ENCODE results near the gene TMPRSS9.
A peak's percentile ranks its signal among the peaks of the same experiment; 100 is the strongest.

The TMPRSS9 gene

DNA sequence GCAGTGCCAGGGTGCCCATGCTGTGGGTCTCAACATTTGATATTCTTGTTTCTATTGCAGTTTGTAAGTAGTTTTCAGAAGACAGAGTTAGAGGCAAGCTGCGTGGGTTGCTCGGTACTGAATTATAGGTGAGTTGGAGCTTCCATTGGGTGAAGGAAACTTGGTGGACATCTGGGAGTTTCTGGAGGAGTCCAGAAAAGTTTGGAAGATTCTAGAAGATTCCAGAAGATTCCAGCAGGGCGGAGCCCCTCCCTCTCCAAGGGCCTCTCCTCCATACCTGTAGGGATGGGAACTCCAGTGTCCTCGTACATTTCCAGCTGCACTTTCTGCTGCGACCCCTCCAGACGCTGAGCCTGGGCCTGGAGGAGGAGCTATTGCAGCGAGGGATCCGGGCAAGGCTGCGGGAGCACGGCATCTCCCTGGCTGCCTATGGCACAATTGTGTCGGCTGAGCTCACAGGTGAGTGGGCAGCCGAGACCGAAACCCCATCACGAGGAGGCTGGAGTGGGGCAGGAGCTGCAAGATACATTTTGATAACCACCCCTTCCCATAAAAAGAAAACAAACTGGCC is 38.8 kb downstream of the TMPRSS9 start:
- DNase-seq (ENCODE audit: insufficient read length, low spot score) (no peak), FAIRE-seq (no peak)
- TF ChIP-seq POU2F2 (IDR thresholded peaks at IDR 0.05; ENCODE audit: low read depth, low read length) = no peak
- no peak for TF ChIP-seq TAF1 (IDR thresholded peaks at IDR 0.05; ENCODE audit: low read depth, low read length)
- TF ChIP-seq PAX5 (IDR thresholded peaks at IDR 0.05; ENCODE audit: insufficient read depth, low read length, severe bottlenecking) = no peak
- no peak for TF ChIP-seq POLR2AphosphoS5 (IDR thresholded peaks at IDR 0.05; ENCODE audit: low read depth, low read length)
- no peak for TF ChIP-seq POLR2A (IDR thresholded peaks at IDR 0.05; ENCODE audit: low read depth, low read length)
- TF ChIP-seq SPI1 (IDR thresholded peaks at IDR 0.05; ENCODE audit: low read depth, low read length) = no peak

DNA sequence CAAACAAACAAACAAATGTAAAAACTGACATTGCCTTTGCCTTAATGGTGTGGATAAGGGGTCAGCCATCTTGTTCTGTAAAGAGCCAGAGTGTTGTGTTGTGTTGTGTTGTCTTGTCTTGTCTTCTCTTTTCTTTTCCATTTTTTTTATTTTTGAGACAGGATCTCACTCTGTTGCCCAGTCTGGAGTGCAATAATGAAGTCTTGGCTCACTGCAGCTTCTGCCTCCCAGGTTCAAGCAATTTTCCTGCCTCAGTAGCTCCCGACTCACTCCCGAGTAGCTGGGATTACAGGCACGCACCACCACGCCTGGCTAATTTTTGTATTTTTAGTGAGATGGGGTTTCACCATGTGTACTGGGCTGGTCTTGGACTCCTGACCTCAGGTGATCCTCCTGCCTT is 39.5 kb downstream of the TMPRSS9 start:
- no peak for DNase-seq (ENCODE audit: insufficient read length, low spot score)
- no peak for FAIRE-seq

GRCh38 chr19:2408247-2408646 is 48.2 kb downstream of the TMPRSS9 start:
- DNase-seq (ENCODE audit: insufficient read length, low spot score) = no peak
- no peak for FAIRE-seq
- TF ChIP-seq POLR2AphosphoS5 (IDR thresholded peaks at IDR 0.05; ENCODE audit: low read depth, low read length) = no peak
- no peak for TF ChIP-seq POU2F2 (IDR thresholded peaks at IDR 0.05; ENCODE audit: low read depth, low read length)
- TF ChIP-seq TAF1 (IDR thresholded peaks at IDR 0.05; ENCODE audit: low read depth, low read length) = no peak
- no peak for TF ChIP-seq SPI1 (IDR thresholded peaks at IDR 0.05; ENCODE audit: low read depth, low read length)
- no peak for TF ChIP-seq POLR2A (IDR thresholded peaks at IDR 0.05; ENCODE audit: low read depth, low read length)
- TF ChIP-seq PAX5 (IDR thresholded peaks at IDR 0.05; ENCODE audit: insufficient read depth, low read length, severe bottlenecking) = no peak

More for the DNA sequence above, 39.5 kb downstream of the TMPRSS9 start:
- TF ChIP-seq POU2F2 (IDR thresholded peaks at IDR 0.05; ENCODE audit: low read depth, low read length) (no peak), SPI1 (IDR thresholded peaks at IDR 0.05; ENCODE audit: low read depth, low read length) (no peak), POLR2AphosphoS5 (IDR thresholded peaks at IDR 0.05; ENCODE audit: low read depth, low read length) (no peak), TAF1 (IDR thresholded peaks at IDR 0.05; ENCODE audit: low read depth, low read length) (no peak)

GRCh38 chr19:2409352-2409912 is 49.4 kb downstream of the TMPRSS9 start:
- no peak for DNase-seq (ENCODE audit: insufficient read length, low spot score)
- TF ChIP-seq PAX5 (IDR thresholded peaks at IDR 0.05; ENCODE audit: insufficient read depth, low read length, severe bottlenecking) = no peak
- no peak for TF ChIP-seq TAF1 (IDR thresholded peaks at IDR 0.05; ENCODE audit: low read depth, low read length)
- TF ChIP-seq POLR2A (IDR thresholded peaks at IDR 0.05; ENCODE audit: low read depth, low read length) = no peak
- TF ChIP-seq SPI1 (IDR thresholded peaks at IDR 0.05; ENCODE audit: low read depth, low read length) = no peak
- no peak for TF ChIP-seq POLR2AphosphoS5 (IDR thresholded peaks at IDR 0.05; ENCODE audit: low read depth, low read length)
- no peak for TF ChIP-seq POU2F2 (IDR thresholded peaks at IDR 0.05; ENCODE audit: low read depth, low read length)
- no peak for FAIRE-seq

- FAIRE-seq (no peak), DNase-seq (ENCODE audit: insufficient read length, low spot score) (no peak)
- TF ChIP-seq SPI1 (IDR thresholded peaks at IDR 0.05; ENCODE audit: low read depth, low read length) = no peak
- no peak for TF ChIP-seq TAF1 (IDR thresholded peaks at IDR 0.05; ENCODE audit: low read depth, low read length)
- no peak for TF ChIP-seq POLR2A (IDR thresholded peaks at IDR 0.05; ENCODE audit: low read depth, low read length)
- no peak for TF ChIP-seq PAX5 (IDR thresholded peaks at IDR 0.05; ENCODE audit: insufficient read depth, low read length, severe bottlenecking)
- no peak for TF ChIP-seq POU2F2 (IDR thresholded peaks at IDR 0.05; ENCODE audit: low read depth, low read length)
- no peak for TF ChIP-seq POLR2AphosphoS5 (IDR thresholded peaks at IDR 0.05; ENCODE audit: low read depth, low read length)
These were observed 50.0 kb downstream of the TMPRSS9 start for GRCh38 chr19:2410023-2410422.

DNA sequence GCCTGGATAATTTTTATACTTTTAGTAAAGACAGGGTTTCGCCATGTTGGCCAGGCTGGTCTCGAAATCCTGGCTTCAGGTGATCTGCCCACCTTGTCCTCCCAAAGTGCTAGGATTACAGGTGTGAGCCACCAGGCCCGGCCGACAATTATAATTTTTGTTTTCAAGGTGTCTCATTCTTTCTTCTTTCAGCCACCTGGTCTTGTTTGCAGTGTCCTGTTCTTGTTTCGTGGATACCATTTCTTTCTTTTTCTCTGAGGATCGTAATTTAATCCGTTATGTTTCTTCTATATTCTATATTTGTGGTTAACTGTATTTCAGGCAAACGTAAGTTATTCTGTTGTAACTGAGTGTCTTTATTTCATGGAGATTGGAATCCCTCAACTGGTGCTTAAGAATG is 51.6 kb downstream of the TMPRSS9 start:
- TF ChIP-seq POLR2A (IDR thresholded peaks at IDR 0.05; ENCODE audit: low read depth, low read length) = no peak
- TF ChIP-seq SPI1 (IDR thresholded peaks at IDR 0.05; ENCODE audit: low read depth, low read length) = no peak
- TF ChIP-seq POU2F2 (IDR thresholded peaks at IDR 0.05; ENCODE audit: low read depth, low read length) = no peak
- TF ChIP-seq POLR2AphosphoS5 (IDR thresholded peaks at IDR 0.05; ENCODE audit: low read depth, low read length) = no peak
- TF ChIP-seq PAX5 (IDR thresholded peaks at IDR 0.05; ENCODE audit: insufficient read depth, low read length, severe bottlenecking) = no peak
- no peak for TF ChIP-seq TAF1 (IDR thresholded peaks at IDR 0.05; ENCODE audit: low read depth, low read length)
- FAIRE-seq (no peak), DNase-seq (ENCODE audit: insufficient read length, low spot score) (no peak)

- TF ChIP-seq SPI1 (IDR thresholded peaks at IDR 0.05; ENCODE audit: low read depth, low read length) (no peak), POLR2AphosphoS5 (IDR thresholded peaks at IDR 0.05; ENCODE audit: low read depth, low read length) (no peak), TAF1 (IDR thresholded peaks at IDR 0.05; ENCODE audit: low read depth, low read length) (no peak), POU2F2 (IDR thresholded peaks at IDR 0.05; ENCODE audit: low read depth, low read length) (no peak), POLR2A (IDR thresholded peaks at IDR 0.05; ENCODE audit: low read depth, low read length) (no peak), PAX5 (IDR thresholded peaks at IDR 0.05; ENCODE audit: insufficient read depth, low read length, severe bottlenecking) (no peak)
- FAIRE-seq = no peak
- DNase-seq (ENCODE audit: insufficient read length, low spot score) = no peak
These were observed 52.4 kb downstream of the TMPRSS9 start for GRCh38 chr19:2412449-2412848.

DNA sequence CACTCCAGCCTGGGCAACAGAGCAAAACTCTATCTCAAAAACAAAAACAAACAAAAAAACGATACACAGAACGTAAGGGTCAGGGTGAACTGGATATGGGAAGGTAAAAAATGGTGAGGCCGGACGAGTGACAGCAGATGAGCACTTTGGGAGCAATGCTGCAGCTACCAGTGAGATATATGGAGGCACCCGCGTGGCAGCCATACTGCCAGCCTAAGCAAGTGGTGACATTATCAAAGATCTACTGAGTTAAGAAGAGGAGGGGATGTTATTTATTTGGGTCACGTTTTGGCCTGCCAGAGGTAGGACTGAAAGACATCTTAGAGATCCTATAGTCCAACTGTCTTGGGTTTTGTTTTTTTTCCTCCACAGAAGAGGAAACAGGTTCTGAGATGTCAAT is 53.1 kb downstream of the TMPRSS9 start:
- FAIRE-seq (no peak), DNase-seq (ENCODE audit: insufficient read length, low spot score) (no peak)
- TF ChIP-seq POLR2A (IDR thresholded peaks at IDR 0.05; ENCODE audit: low read depth, low read length) (no peak), SPI1 (IDR thresholded peaks at IDR 0.05; ENCODE audit: low read depth, low read length) (no peak)

DNA sequence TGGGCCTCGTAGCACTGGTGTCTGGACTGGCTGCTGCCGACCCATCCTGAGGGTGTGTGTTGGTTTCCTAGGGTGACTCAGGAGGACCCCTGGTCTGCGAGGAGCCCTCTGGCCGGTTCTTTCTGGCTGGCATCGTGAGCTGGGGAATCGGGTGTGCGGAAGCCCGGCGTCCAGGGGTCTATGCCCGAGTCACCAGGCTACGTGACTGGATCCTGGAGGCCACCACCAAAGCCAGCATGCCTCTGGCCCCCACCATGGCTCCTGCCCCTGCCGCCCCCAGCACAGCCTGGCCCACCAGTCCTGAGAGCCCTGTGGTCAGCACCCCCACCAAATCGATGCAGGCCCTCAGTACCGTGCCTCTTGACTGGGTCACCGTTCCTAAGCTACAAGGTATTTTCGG is 53.6 kb downstream of the TMPRSS9 start:
- FAIRE-seq (no peak), DNase-seq (ENCODE audit: insufficient read length, low spot score) (no peak)
- TF ChIP-seq TAF1 (IDR thresholded peaks at IDR 0.05; ENCODE audit: low read depth, low read length) (no peak), POLR2A (IDR thresholded peaks at IDR 0.05; ENCODE audit: low read depth, low read length) (peak; percentile 38; the same call in 1 of the 2 replicates), SPI1 (IDR thresholded peaks at IDR 0.05; ENCODE audit: low read depth, low read length) (no peak), POU2F2 (IDR thresholded peaks at IDR 0.05; ENCODE audit: low read depth, low read length) (no peak), PAX5 (IDR thresholded peaks at IDR 0.05; ENCODE audit: insufficient read depth, low read length, severe bottlenecking) (no peak), POLR2AphosphoS5 (IDR thresholded peaks at IDR 0.05; ENCODE audit: low read depth, low read length) (no peak)

Measured in GM12891 (cell line).